KOPT-K1 (cell line): ENCODE results near the gene OR2AK2.
"Not testable (repeated sequence)": the region's sequence is repeated elsewhere in the genome, so short reads cannot be mapped to it uniquely, and the experiment has no call there.

Experiments
- H3K27ac ChIP-seq: fragments of 200-600 bp; sonication (generic); 2 replicates; pipeline ENCODE4 v1.5.1; 2016; ENCODE audit warnings: antibody characterized with exemption, mild to moderate bottlenecking, low read depth, low read length; ENCODE audit not compliant: poor library complexity, severe bottlenecking
- H3K36me3 ChIP-seq: fragments of 200-600 bp; sonication (generic); 2 replicates; pipeline ENCODE4 v1.5.1; 2017; ENCODE audit warnings: antibody characterized with exemption, mild to moderate bottlenecking, low read length, moderate library complexity; ENCODE audit not compliant: insufficient read depth
- H3K9me3 ChIP-seq: fragments of 200-600 bp; sonication (generic); 2 replicates; pipeline ENCODE4 v1.5.1; 2017; ENCODE audit warnings: antibody characterized with exemption, low read length, mild to moderate bottlenecking; ENCODE audit not compliant: insufficient read depth, poor library complexity, severe bottlenecking

Gene OR2AK2, protein sequence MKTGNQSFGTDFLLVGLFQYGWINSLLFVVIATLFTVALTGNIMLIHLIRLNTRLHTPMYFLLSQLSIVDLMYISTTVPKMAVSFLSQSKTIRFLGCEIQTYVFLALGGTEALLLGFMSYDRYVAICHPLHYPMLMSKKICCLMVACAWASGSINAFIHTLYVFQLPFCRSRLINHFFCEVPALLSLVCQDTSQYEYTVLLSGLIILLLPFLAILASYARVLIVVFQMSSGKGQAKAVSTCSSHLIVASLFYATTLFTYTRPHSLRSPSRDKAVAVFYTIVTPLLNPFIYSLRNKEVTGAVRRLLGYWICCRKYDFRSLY

DNA sequence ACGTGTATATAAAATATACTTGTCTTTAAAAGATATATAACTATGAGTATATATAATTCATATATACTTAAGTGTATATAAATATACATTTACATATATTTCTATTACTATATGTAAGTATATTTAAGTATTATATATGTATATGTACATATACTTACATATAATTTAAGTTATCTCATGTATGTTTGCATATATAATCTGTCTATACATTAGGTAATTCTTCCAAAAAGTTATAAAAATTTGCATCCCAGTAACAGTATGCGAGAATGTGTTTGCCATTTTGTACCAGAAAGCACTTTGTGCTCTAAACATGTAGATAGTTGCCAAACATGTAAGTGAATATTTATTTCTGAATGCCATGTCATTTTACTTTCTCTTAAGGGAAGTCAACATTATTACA, at the start of gene OR2AK2:
OR2AK2 (plus strand) TSS at position 301 of the 400 bp plus-strand sequence. CDS start 144 bp downstream, outside the sequence.
- Histone ChIP-seq H3K27ac (no peak within 1 kb of the TSS), H3K36me3 (no peaks in the 10 kb centered on the region), H3K9me3 (no peaks in the 10 kb centered on the region)

DNA sequence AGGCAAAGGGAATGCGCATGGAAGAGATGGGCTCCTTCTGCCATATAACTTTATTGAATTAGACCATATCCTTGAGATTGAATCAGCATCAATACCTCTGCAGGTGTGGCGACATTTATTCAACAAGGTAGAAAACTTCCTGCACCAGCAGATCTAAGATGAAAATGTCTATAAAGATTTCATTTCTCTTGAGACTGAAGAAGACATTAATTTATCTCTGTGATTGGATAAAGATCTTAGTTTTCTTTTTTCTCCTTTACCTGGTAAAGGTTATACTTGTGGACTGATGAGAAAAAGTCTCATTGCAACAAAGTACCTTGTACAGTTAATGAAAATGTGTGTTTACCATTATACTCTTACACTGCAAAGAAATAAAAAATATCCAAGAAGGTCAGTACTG, 45.1 kb upstream of the OR2AK2 start, which contains the start of gene OR2T8:
OR2T8 (plus strand) TSS at position 301 of the 400 bp plus-strand sequence. CDS start 766 bp downstream, outside the sequence.
- Histone ChIP-seq H3K36me3 (no peaks in the 10 kb centered on the region), H3K27ac (no peak within 1 kb of the TSS), H3K9me3 (no peaks in the 10 kb centered on the region)

DNA sequence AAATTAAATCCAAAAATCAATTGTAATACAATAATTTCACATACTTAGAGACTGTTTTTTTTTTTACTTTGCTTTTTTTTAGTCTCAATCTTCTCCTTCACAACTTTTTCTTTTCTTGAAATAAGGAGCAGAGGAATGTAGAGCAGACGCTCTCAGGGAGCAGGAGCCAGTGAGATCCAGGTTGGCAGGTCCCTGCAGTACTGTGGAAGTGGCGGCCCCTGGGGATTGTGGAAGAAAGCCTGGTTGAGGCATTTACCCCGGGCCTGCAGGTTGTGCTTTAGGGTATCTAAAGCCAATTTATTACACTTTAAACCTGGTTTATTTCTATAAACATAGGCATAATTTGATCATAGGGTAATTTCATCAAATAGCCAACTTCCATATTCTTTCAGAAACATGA, 41.1 kb upstream of the OR2AK2 start:
- no peaks in the 10 kb centered on the region for H3K36me3 ChIP-seq
- no peaks in the 10 kb centered on the region for H3K9me3 ChIP-seq
- H3K27ac ChIP-seq = no peak overlapping the region

DNA sequence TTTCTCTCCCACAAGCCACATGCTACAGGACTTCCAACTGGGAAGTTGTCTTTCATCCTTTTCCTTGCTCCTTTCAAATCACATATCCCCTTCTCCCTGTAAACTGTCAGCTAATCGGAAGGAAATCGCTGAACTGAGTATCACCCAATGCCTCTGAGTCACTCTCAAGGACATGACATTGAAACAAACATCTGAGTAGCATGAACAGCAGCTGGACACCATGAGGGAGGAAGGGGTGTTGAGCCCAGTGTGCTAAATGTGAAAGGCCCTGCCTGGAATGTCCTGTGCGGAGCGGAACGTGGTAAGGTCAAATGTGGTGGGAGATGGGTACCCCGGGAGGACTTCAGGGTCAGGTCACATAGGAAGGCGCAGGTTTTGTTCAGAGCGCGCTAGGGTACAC, 40.2 kb upstream of the OR2AK2 start, which contains the start of gene OR2AJ1:
OR2AJ1 (plus strand) TSS at position 22 of the 400 bp plus-strand sequence. CDS start 8,880 bp downstream, outside the sequence.
- no peak within 1 kb of the TSS for H3K27ac ChIP-seq
- no peaks in the 10 kb centered on the region for H3K36me3 ChIP-seq
- H3K9me3 ChIP-seq = no peaks in the 10 kb centered on the region

DNA sequence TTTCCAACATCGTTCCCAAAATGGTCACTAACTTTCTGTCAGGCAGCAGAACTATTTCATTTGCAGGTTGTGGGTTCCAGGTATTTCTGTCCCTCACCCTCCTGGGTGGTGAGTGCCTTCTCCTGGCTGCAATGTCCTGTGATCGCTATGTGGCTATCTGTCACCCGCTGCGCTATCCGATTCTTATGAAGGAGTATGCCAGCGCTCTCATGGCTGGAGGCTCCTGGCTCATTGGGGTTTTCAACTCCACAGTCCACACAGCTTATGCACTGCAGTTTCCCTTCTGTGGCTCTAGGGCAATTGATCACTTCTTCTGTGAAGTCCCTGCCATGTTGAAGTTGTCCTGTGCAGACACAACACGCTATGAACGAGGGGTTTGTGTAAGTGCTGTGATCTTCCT, 31.0 kb upstream of the OR2AK2 start:
- no peak overlapping the region for H3K27ac ChIP-seq

DNA sequence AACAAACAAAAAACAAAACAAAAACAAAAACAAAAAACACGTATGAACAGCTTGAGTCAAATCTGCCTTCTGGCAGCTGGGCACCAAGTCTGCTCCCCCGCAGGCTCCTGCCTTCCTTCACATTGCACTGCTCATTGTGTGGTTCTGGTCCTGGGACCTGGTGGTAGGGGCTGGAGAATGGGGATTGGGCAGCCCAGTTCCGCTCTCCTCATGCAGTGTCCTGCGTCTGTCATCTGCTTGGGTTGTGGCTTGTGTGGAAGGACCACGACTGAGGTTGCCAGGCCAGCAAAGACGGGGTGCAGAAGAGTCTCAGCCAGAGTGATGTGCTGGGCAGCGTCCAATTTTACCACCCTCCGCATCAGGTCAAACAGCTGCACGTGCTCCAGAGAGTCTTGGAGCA, 29.3 kb upstream of the OR2AK2 start:
- H3K9me3 ChIP-seq = peaks cover 8% of the 10 kb centered on the region
- no peak overlapping the region for H3K27ac ChIP-seq
- H3K36me3 ChIP-seq = no peaks in the 10 kb centered on the region

More for the DNA sequence above, 31.0 kb upstream of the OR2AK2 start:
- Histone ChIP-seq H3K9me3 (peaks cover 8% of the 10 kb centered on the region), H3K36me3 (no peaks in the 10 kb centered on the region)

DNA sequence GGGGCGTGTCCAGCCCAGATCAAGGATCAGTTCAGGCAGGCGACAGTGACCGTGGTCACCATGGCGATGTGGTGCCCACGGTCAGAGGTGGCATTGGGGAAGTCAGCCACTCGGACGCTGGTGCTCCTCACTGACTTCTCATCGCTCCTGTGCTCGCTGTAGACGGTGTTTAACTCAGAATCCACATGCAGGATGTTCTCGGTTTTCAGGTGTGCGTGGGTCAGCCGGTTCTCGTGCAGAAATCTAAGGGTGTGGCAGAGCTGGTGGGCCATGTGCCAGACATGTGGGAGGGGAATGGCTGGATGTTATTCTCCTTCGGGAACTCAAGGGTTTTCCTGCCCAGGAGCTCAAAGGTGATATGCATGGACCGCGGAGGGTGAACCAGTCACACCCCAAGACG, 28.6 kb upstream of the OR2AK2 start:
- Histone ChIP-seq H3K36me3 (no peaks in the 10 kb centered on the region), H3K27ac (no peak overlapping the region), H3K9me3 (peaks cover 8% of the 10 kb centered on the region)

DNA sequence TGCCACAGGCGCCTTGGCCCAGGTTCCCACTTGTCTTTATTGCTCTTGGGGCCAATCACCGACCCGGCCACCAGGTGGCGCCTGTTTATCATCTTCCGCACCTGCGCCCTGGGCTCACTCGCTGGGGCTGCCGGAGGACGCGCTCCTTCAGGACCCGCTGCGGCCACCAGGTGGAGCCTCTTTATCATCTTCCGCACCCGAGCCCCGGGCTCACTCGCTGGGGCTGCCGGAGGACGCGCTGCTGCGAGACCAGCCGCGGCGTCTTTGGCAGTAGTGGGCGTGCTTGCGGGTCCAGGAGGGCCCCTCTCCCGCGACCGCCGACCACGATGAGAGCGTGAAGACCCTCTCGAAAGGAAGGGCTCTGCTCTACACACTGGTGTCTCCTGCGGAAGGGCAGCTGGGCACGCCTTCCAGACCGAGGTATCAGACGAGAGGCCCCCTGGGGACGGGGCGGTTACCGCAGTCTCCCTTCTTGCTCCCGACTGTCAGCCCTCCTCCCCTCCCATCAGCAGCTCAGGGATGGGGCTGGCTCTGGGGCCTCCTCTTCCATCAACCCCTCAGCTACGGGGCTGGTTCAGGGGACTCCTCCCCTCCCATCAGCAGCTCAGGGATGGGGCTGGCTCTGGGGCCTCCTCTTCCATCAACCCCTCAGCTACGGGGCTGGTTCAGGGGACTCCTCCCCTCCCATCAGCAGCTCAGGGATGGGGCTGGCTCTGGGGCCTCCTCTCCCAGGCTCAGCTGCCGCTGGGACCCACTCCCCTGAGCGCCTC, 27.9 kb upstream of the OR2AK2 start:
- not testable (repeated sequence) for H3K27ac ChIP-seq, H3K9me3 ChIP-seq, H3K36me3 ChIP-seq

DNA sequence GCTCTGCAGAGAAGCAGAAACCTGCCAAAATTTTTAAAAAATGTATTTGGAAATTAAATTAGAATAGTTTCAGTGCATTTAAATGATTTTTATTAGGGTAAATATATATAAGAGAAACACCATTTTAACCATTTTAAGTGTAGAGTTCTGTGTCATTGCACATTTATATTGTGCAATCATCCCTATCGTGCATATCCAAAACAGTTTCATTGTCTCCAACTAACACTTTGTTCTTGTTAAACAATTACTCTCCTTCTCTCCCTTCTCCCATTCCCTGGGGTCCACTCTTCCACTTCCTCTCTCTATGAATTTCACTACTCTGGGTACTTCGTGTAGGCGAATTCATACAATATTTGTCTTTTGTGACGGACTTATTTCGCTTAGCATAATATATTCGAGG, 22.4 kb upstream of the OR2AK2 start:
- Histone ChIP-seq H3K27ac (no peak overlapping the region), H3K9me3 (no peaks in the 10 kb centered on the region), H3K36me3 (no peaks in the 10 kb centered on the region)

DNA sequence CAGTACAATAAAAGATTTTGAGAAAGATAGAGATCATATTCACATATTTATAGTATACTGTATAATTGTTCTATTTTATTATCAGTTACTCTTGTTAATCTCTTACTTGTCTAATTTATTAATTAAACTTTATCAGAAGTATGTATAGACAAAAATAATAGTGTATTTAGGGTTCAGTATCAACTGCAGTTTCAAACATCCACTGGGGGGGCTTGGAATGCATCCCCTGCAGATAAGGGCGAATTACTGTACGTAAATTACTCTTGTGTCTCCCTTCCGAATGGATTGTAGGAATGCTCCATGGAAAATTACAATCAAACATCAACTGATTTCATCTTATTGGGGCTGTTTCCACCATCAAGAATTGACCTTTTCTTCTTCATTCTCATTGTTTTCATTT, 16.5 kb upstream of the OR2AK2 start, which contains the start of gene OR2L8:
OR2L8 (plus strand) TSS at position 301 of the 400 bp plus-strand sequence; CDS start at position 301, 0 bp downstream.
- no peak within 1 kb of the TSS for H3K27ac ChIP-seq
- no peaks in the 10 kb centered on the region for H3K9me3 ChIP-seq
- no peaks in the 10 kb centered on the region for H3K36me3 ChIP-seq

DNA sequence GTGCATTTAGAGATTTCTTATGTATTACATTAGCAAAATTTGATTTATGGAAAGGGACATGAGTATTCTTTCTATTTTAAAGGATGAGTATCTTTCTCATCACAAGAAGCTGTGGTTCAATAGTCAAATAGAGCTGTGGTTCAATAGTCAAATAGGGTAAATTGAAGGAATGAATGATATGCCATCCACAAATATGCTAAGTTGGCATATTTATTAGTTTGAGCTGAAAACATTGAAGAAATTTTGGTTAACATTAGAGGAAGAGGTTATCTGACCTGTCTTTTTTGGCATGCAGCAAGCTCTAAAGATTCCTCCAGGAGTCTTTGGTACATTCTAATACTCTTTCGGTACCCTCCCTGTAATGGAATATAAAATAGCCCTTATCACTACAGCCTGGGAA, 11.6 kb upstream of the OR2AK2 start:
- H3K27ac ChIP-seq = no peak overlapping the region
- no peaks in the 10 kb centered on the region for H3K9me3 ChIP-seq
- H3K36me3 ChIP-seq = no peaks in the 10 kb centered on the region

DNA sequence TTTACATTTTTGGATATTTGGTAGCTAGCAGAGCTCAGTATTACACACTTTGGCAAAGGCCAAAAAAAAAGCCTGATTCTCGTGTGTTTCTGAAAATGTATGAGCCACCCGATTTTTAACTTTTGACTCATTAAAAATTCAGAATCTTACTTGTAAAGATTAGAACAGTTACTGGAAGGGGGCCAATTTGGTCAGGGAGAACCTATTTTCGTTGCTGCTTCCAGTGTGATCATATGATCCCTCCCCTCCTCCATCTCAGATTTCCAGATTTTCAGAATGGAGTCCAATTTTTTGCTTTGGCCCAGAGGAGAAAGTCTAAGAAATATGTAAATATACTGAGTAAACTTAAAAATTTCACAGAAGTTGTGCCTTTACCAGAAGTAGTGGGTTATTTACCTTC, 3.2 kb upstream of the OR2AK2 start:
- H3K9me3 ChIP-seq = no peaks in the 10 kb centered on the region
- H3K36me3 ChIP-seq = no peaks in the 10 kb centered on the region
- no peak overlapping the region for H3K27ac ChIP-seq

DNA sequence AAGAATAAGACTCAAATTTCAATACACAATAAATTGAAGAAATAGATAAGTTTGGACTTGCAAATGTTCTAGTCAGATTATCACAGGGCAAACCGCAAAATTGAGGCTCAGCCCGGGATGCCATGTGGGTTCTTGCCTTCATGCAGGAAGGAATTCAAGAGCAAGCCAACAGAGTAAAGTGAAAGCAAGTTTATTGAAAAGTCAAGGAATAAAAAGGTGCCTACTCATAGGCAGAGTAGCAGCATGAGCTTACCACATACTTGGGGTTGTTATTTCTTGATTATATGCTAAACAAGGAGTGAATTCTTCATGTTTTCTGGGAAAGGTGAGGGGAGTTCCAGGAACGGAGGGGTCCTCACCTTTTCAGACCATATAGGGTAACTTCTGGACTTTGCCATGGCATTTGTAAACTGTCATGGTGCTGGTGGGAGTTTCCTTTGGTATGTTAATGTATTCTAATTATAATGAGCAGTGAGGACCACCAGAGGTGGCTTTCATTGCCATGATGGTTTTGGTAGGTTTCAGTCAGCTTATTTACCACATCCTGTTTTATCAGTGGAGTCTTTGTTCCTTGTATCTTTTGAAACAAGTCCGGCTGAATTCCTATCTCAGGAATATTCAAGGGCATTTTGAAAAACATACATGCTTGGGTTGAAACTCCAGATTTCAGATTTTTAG, 2.0 kb upstream of the OR2AK2 start:
- no peaks in the 10 kb centered on the region for H3K9me3 ChIP-seq
- H3K27ac ChIP-seq = no peak overlapping the region
- no peaks in the 10 kb centered on the region for H3K36me3 ChIP-seq

DNA sequence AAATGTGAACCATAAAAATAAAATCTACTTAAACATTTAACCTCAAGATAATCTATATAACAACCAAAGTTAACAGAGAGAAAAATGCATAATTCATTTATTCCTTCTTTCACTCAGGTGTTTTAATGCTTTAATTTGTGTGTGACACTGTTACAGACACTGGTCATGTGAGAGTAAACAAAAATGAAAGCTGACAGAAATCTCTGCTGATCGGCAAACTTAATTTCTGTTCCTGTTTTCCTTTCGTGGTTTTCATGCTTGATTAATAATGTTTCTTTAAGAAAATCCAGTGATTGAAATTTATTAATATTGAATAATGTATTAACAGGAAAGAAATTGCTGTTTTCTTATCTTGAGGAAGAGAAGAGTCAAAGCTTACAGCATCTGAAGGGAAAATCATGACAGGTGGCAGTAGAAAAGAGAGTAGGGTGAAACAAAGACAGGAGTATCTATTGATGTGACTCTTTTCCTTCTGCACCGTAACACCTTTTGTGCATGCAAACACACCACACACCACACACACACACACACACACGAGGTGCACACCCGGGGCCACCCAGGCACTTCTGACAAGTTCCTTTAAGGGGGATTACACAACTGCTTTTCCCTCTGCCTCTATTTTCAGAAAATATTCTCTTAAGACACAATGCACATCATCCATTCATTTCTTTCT, 1.6 kb downstream of the OR2AK2 start:
- Histone ChIP-seq H3K36me3 (no peaks in the 10 kb centered on the region), H3K9me3 (no peaks in the 10 kb centered on the region), H3K27ac (no peak overlapping the region)
